ENCODE data around the gene PDILT.

- TF ChIP-seq CTCF (IDR thresholded peaks at IDR 0.05) (no peak), POLR2A (IDR thresholded peaks at IDR 0.05) (no peak)
These were observed 51.2 kb downstream of the PDILT start for GRCh38 chr16:20353379-20353778.

Measured in thyroid gland (tissue), 4 donors.